NB4 (cell line): Measurements from ENCODE around the gene NGF.

Source experiments
- MYC ChIP-seq: IDR thresholded peaks from 2 replicates; pipeline ENCODE4 v1.6.1; 2011; ENCODE audit warnings: low read depth, low read length
- POLR2A ChIP-seq: IDR thresholded peaks from 2 replicates; pipeline ENCODE4 v1.6.1; 2011; ENCODE audit warnings: mild to moderate bottlenecking; ENCODE audit not compliant: insufficient read length; ENCODE audit errors: extremely low read depth
- TF ChIP-seq, protein P1 (sequence below): IDR thresholded peaks from one replicate; pipeline ENCODE4 v1.5.1; 2012; ENCODE audit warnings: low read depth, low read length
- TF ChIP-seq, protein P2 (sequence below): IDR thresholded peaks from 2 replicates; pipeline ENCODE4 v1.6.1; 2011; ENCODE audit warnings: low read depth, low read length

GRCh38 chr1:115373305-115373704, 35.3 kb upstream of the NGF start:
- TF ChIP-seq, protein P1, sequence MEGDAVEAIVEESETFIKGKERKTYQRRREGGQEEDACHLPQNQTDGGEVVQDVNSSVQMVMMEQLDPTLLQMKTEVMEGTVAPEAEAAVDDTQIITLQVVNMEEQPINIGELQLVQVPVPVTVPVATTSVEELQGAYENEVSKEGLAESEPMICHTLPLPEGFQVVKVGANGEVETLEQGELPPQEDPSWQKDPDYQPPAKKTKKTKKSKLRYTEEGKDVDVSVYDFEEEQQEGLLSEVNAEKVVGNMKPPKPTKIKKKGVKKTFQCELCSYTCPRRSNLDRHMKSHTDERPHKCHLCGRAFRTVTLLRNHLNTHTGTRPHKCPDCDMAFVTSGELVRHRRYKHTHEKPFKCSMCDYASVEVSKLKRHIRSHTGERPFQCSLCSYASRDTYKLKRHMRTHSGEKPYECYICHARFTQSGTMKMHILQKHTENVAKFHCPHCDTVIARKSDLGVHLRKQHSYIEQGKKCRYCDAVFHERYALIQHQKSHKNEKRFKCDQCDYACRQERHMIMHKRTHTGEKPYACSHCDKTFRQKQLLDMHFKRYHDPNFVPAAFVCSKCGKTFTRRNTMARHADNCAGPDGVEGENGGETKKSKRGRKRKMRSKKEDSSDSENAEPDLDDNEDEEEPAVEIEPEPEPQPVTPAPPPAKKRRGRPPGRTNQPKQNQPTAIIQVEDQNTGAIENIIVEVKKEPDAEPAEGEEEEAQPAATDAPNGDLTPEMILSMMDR = no peak
- no peak for TF ChIP-seq POLR2A
- TF ChIP-seq, protein P2, sequence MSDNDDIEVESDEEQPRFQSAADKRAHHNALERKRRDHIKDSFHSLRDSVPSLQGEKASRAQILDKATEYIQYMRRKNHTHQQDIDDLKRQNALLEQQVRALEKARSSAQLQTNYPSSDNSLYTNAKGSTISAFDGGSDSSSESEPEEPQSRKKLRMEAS = no peak
- TF ChIP-seq MYC = no peak
